PFSK-1 (cell line): ENCODE measurements around the gene ABI2.

Source experiments
- FOXP2 ChIP-seq: optimal IDR thresholded peaks from 2 replicates; pipeline ENCODE3; 2011; ENCODE audit warnings: borderline replicate concordance, control low read depth, inconsistent platforms; ENCODE audit not compliant: insufficient read depth; ENCODE audit errors: extremely low read length, extremely low read depth
- POLR2AphosphoS5 ChIP-seq: IDR thresholded peaks from 2 replicates; pipeline ENCODE4 v1.6.1; 2012; ENCODE audit warnings: low read depth, mild to moderate bottlenecking, control low read depth, low read length, moderate library complexity
- REST ChIP-seq, 2 experiments: IDR thresholded peaks; 2 replicates each; pipeline versions ENCODE4 v1.6.1 to v1.8.0; 2011 to 2012; ENCODE audit warnings: low read depth in 2 of 2, low read length in 2 of 2, control low read depth in 1 of 2, inconsistent platforms in 1 of 2, mild to moderate bottlenecking in 1 of 2, moderate library complexity in 1 of 2; ENCODE audit not compliant: insufficient read depth in 1 of 2
- SIN3A ChIP-seq: IDR thresholded peaks from 2 replicates; pipeline ENCODE4 v1.6.1; 2012; ENCODE audit warnings: mild to moderate bottlenecking, low read length, moderate library complexity, borderline replicate concordance; ENCODE audit not compliant: insufficient read depth
- TAF1 ChIP-seq: IDR thresholded peaks from 2 replicates; pipeline ENCODE4 v1.6.1; 2012; ENCODE audit warnings: low read length, control low read depth, borderline replicate concordance; ENCODE audit not compliant: insufficient read depth

The ABI2 gene

GRCh38 chr2:203366639-203367466 lies 38.7 kb downstream of the ABI2 start:
- no peak for TF ChIP-seq REST (IDR thresholded peaks at IDR 0.05; ENCODE audit: insufficient read depth in 1 of 2, low read depth in 2 of 2, low read length in 2 of 2)
- no peak for TF ChIP-seq TAF1
- no peak for TF ChIP-seq SIN3A
- TF ChIP-seq FOXP2: no peak
- no peak for TF ChIP-seq POLR2AphosphoS5

GRCh38 chr2:203376173-203376572 lies 48.0 kb downstream of the ABI2 start:
- no peak for TF ChIP-seq FOXP2
- TF ChIP-seq REST (IDR thresholded peaks at IDR 0.05; ENCODE audit: insufficient read depth in 1 of 2, low read depth in 2 of 2, low read length in 2 of 2): no peak
- no peak for TF ChIP-seq POLR2AphosphoS5
- TF ChIP-seq SIN3A: no peak
- no peak for TF ChIP-seq TAF1

DNA sequence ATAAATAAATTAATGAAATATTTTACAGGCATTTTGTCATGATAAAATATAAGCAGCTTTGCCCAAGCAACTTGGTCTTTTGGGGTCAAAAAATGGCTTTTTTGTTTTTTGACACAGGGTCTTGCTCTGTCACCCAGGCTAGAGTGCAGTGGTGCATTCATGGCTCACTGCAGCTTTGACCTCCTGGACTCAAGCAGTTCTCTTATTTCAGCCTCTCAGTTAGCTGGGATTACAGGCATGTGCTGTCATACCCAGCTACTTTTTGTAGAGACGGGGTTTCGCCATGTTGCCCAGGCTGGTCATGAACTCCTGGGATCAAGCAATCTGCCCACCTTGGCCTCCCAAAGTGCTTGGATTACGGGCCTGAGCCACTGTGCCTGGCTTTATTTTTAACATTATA lies 51.0 kb downstream of the ABI2 start:
- TF ChIP-seq FOXP2 (no peak), POLR2AphosphoS5 (no peak), TAF1 (no peak), SIN3A (no peak)

DNA sequence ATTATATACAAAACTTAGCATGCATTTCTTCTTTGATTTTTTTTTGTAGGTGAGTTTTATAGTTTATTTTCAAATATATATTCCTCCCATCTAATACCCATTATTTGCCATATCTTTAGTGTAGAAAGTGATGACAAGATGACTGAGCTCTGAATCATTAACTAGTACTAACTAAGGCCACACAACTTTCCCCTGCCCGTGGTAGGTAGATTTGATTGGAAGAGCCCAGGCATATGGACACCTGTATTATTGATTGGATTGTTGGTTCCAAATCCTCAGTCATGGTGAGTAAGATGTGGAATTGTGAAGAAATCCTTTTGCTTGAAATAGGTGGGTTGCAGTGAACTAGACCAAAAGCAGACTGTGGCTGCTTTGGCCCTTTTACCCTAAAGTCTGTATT lies 54.8 kb downstream of the ABI2 start:
- no peak for TF ChIP-seq FOXP2
- TF ChIP-seq POLR2AphosphoS5: no peak
- no peak for TF ChIP-seq TAF1
- TF ChIP-seq SIN3A: no peak
- TF ChIP-seq REST (IDR thresholded peaks at IDR 0.05; ENCODE audit: insufficient read depth in 1 of 2, low read depth in 2 of 2, low read length in 2 of 2): no peak

GRCh38 chr2:203394519-203395227 lies 66.5 kb downstream of the ABI2 start:
- TF ChIP-seq POLR2AphosphoS5: no peak
- TF ChIP-seq REST (IDR thresholded peaks at IDR 0.05; ENCODE audit: insufficient read depth in 1 of 2, low read depth in 2 of 2, low read length in 2 of 2): no peak
- TF ChIP-seq TAF1: no peak
- TF ChIP-seq SIN3A: no peak
- TF ChIP-seq FOXP2: no peak
